ENCODE data around the gene SORCS2.

SORCS2 gene

GRCh38 chr4:7733801-7734650 lies 541.7 kb downstream of the SORCS2 start:
- DNase-seq = no peak

- no peak for DNase-seq
Measured at GRCh38 chr4:7734651-7735260, 542.4 kb downstream of the SORCS2 start.

GRCh38 chr4:7735395-7735794 lies 543.1 kb downstream of the SORCS2 start:
- DNase-seq = no peak

DNA sequence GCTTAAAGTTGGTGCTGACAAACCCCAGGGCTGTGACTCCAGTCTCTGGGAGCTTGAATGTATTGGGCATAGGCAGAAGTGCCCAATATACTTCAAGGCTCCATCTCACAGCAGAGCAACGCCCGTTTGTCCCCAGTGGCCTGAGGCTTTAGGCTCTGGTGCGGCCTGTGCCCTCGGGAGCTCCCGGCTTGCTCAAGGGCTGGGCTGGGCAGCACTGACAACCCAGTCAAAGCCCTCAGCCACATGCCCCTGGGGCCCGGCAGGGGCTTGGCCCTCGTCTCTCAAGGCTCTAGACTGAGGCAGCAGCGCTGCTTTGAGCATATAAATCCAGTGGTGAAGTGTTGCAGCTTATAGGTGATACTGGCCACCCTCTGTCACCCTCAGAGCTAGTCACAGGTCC lies 543.6 kb downstream of the SORCS2 start:
- DNase-seq = no peak

DNA sequence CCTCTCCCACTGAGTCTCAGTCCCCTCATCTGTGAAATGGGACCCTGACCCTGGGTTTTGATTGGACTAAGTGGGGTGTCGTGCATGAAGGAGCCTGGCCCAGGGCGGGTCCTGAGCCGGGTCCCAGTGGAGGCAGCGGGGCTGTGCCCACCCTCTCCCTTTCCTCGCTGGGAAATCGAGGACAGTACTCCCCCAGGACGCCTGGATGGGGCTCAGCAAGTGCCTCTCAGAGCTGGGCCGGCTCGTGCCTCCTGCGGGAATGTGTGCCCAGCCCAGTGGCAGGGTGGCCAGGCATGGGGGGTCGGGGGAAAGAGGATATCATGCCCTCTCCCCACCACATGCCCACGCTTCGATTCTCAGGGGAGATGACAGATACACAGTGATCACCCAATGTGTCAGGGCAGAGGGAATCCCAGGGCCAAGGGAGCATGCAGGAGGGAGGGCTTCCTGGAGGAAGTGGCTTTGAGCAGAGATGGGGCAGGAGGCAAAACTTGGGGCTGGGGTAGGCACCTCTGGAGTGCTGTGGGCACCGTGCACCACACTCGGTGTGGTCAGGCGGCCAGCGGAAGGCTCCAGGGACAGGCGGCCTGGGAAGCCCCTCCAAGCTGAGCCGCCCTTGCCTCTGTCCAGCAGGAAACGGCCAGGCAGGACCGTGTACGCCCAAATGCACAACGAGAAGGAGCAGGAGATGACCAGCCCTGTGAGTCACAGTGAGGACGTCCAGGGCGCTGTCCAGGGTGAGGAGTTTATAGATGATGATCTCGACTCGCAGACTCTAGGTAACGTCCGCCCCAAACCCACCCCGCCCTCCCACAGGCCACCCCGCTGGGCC lies 544.3 kb downstream of the SORCS2 start:
- no peak for DNase-seq

DNA sequence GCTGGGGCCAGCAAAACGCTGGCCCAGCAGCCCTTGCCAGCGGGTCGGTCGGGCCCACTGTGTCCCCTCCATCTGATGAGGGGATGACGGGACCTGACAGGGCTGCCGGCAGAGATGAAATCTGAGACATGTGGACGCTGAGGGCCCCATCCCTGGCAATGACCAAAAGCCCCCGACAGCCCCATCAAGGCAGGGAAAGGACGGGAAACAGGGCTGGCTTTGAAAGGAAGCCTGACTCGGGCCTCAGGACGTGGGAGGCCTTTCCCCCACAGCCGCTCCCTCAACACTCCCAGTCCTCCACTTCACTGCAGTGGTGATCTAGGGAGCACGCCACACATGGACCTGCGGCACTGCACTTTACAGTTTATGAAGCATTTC lies 544.9 kb downstream of the SORCS2 start:
- DNase-seq = no peak

- DNase-seq = no peak
Measured at GRCh38 chr4:7737752-7738457, 545.6 kb downstream of the SORCS2 start.

DNA sequence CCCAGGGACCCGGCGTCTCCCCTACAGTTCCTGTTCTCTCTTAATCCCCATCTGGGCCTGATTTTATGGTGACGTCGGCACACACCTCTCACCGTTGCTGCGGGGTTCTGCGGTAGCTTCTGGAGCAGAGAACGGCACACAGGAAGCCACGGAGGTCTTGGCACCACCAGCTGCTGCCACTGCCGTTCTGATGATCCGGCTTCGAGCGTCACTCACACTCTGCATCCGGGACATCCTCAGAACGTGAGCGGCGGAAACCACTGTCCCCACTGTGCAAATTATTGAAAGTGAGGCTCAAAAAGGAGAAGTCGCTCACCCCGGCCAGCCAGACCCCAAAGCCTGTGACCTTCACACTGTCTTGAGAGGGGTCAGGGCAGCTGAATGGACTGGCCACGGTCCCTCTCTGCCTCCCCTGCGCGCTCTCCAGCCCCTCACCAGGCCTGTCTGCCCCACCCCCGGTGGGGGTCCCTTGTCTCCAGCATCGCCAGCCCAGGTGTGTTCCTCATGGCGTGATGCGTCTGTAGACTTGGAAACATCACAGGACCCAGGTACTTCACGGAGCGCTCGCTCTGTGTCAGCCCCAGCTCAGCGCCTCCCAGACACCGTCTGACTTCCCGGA lies 546.2 kb downstream of the SORCS2 start:
- DNase-seq = no peak

GRCh38 chr4:7739077-7739917 lies 547.0 kb downstream of the SORCS2 start:
- DNase-seq = no peak

- DNase-seq = no peak
Measured at GRCh38 chr4:7739918-7740865, 547.9 kb downstream of the SORCS2 start.

- DNase-seq = no peak
Measured at GRCh38 chr4:7740866-7741525, 548.7 kb downstream of the SORCS2 start.

DNA sequence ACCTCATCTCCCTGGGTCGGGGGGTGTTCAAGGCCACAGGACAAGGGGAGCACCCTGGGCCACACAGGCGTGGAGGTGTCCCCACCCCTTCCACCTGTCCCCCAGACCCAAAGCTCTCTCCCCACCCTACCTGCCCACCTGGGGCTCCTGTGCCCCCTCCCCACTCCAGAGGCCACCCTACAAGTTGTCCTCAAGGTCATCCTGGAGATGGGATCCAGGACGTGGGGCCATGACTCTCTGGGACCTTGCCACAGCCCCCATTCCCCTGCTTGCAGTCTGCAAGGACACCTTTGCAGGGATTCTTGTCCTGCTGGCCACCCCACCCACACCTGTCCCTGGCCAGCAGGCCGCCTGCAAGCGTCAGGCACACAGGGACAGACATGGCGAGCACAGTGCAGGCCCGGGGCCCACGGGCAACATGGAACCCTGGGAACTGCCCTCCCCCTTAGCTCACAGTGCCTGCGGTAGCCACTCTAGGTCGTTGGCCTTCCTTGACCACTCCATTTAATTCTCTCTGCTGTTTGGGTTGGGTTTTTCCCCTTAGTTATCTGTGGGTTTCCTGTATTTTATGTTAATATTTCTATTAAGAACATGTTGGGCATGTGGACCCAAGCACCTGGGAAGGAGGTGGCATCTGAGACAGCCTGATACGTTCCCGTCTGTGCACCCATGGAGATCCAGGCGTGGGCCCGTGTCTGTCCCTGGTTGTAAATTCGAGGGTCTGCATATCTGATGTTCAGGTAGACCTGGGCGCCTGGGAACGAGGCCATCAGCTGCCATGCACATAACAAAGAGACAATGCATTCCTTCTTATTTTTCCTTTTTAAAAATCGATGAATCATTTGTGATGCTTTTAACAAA lies 549.8 kb downstream of the SORCS2 start:
- no peak for DNase-seq

DNA sequence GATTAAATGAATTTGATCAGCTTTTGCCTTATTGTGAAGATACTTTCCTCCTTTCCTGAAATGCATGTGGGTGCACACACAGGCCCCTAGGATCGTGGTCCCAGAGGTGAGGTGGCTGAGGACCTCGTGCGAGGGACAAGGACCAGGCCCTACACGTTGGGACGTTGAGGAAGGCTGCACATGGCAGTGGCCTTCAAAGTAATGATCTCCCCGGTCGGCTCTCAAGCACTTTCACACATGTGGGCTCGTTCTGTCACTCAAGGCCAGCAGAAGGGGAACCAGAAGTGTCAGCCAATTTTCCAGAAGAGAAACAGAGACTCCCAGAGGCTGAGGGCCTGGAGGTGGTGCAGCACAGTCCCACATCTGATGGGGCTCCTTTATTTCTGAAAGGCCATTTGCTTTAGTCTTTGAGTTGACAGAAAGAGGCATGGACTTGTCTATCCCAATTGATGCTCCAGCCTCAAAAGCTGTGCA lies 550.5 kb downstream of the SORCS2 start:
- DNase-seq = no peak

- no peak for DNase-seq
Measured at GRCh38 chr4:7744142-7744804, 551.9 kb downstream of the SORCS2 start.

GRCh38 chr4:7745301-7745885 lies 553.1 kb downstream of the SORCS2 start:
- DNase-seq = no peak

- DNase-seq = no peak
Measured at GRCh38 chr4:7746351-7747061, 554.2 kb downstream of the SORCS2 start.

GRCh38 chr4:7747062-7747385 lies 554.7 kb downstream of the SORCS2 start:
- no peak for DNase-seq

Data from NCI-H2081 treated with DMSO at 0.1 percent for 48 hours (cell line).